Activated B cell treated with CpG ODN at 0.5 μM for 24 hours (primary cell): Measurements from ENCODE around the gene LCN2. TPM values are rescaled to one million over a fixed set of nuclear protein-coding genes. Genes with fewer than 3 reads are reported as not detected.

Experiments
- ATAC-seq: fragments of 200-7000 bp; cut with Tn5 transposase; one replicate; pipeline ENCODE4 v1.10.0; 2021; ENCODE audit warnings: low read depth, mild to moderate bottlenecking, moderate library complexity
- CTCF ChIA-PET: fragments of 350-600 bp; sonication (Branson Sonifier 250); formaldehyde crosslinking; loops from one replicate; lab custom pipeline; 2021; ENCODE audit warnings: antibody characterized with exemption; lab: Charles Lee
- POLR2A ChIA-PET: fragments of 350-600 bp; sonication (Branson Sonifier 250); formaldehyde crosslinking; loops from one replicate; lab custom pipeline; 2021; ENCODE audit warnings: antibody characterized with exemption; lab: Charles Lee
- DNase-seq: peaks from one replicate; pipeline ENCODE4 v3.0.0; 2022
- H3K27ac Mint-ChIP-seq: one replicate; pipeline ENCODE4 v1.8.0; 2020; ENCODE audit warnings: mixed read lengths
- H3K27me3 Mint-ChIP-seq: one replicate; pipeline ENCODE4 v1.8.0; 2021; ENCODE audit warnings: mixed read lengths
- H3K36me3 Mint-ChIP-seq: one replicate; pipeline ENCODE4 v1.8.0; 2021; ENCODE audit warnings: low read depth, mixed read lengths
- H3K4me1 Mint-ChIP-seq: one replicate; pipeline ENCODE4 v1.8.0; 2021; ENCODE audit warnings: mixed read lengths
- H3K4me3 Mint-ChIP-seq: one replicate; pipeline ENCODE4 v1.8.0; 2020; ENCODE audit warnings: mild to moderate bottlenecking, mixed read lengths
- H3K9me3 Mint-ChIP-seq: one replicate; pipeline ENCODE4 v1.8.0; 2020; ENCODE audit warnings: mixed read lengths
- intact Hi-C: fragments of 100-400 bp; cut with micrococcal nuclease; formaldehyde crosslinking; loops from one replicate; pipeline ENCODE4 v1.15.1; 2024
- total RNA-seq: library from RNA; stranded (reverse); gene quantifications from 2 replicates; pipeline ENCODE4 v1.2.3, GENCODE V29; 2022
- TF ChIP-seq, protein P1 (sequence below): fragments of 200-600 bp; IDR thresholded peaks from one replicate; pipeline ENCODE4 v1.8.0; 2022; ENCODE audit warnings: antibody characterized with exemption, mild to moderate bottlenecking

Gene LCN2
- total RNA-seq, 1 donor from 2014 or later, result not detected

- POLR2A ChIA-PET, result interaction anchor here (0.6 to 2.7 kb wide), 14 partner anchors 9 to 1192 kb away, joined by 3 to 20 read pairs (median 4); partner anchors contain the start of genes BBLN, ENDOG, LRSAM1 and NAIF1
- peak within 1 kb of the TSS; percentile 94 for H3K4me3 Mint-ChIP-seq
- H3K36me3 Mint-ChIP-seq, result peaks cover 29% of the 10 kb centered on the region
- ATAC-seq, result peak; percentile 89
- CTCF ChIA-PET, result no interaction called here
- no peaks in the 10 kb centered on the region for H3K27me3 Mint-ChIP-seq
- DNase-seq, result peak; percentile 85
- H3K4me1 Mint-ChIP-seq, result peaks cover 25% of the 10 kb centered on the region
- TF ChIP-seq, protein P1, sequence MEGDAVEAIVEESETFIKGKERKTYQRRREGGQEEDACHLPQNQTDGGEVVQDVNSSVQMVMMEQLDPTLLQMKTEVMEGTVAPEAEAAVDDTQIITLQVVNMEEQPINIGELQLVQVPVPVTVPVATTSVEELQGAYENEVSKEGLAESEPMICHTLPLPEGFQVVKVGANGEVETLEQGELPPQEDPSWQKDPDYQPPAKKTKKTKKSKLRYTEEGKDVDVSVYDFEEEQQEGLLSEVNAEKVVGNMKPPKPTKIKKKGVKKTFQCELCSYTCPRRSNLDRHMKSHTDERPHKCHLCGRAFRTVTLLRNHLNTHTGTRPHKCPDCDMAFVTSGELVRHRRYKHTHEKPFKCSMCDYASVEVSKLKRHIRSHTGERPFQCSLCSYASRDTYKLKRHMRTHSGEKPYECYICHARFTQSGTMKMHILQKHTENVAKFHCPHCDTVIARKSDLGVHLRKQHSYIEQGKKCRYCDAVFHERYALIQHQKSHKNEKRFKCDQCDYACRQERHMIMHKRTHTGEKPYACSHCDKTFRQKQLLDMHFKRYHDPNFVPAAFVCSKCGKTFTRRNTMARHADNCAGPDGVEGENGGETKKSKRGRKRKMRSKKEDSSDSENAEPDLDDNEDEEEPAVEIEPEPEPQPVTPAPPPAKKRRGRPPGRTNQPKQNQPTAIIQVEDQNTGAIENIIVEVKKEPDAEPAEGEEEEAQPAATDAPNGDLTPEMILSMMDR, result no peak
- no peaks in the 10 kb centered on the region for H3K9me3 Mint-ChIP-seq
- intact Hi-C loops, result loop anchor here (1.0 to 5.0 kb wide), 7 partner anchors 12 to 149 kb away; partner anchors contain the start of genes BBLN, COQ4, DNM1 and GOLGA2
- H3K27ac Mint-ChIP-seq, result peak within 1 kb of the TSS; percentile 92
These were observed 42.3 kb downstream of the LCN2 start, which contains the start of gene CIZ1 for GRCh38 chr9:128191406-128192046. TSS of gene CIZ1 (minus strand) at chr9:128191572. CDS start at chr9:128190857, 715 bp downstream.

DNA sequence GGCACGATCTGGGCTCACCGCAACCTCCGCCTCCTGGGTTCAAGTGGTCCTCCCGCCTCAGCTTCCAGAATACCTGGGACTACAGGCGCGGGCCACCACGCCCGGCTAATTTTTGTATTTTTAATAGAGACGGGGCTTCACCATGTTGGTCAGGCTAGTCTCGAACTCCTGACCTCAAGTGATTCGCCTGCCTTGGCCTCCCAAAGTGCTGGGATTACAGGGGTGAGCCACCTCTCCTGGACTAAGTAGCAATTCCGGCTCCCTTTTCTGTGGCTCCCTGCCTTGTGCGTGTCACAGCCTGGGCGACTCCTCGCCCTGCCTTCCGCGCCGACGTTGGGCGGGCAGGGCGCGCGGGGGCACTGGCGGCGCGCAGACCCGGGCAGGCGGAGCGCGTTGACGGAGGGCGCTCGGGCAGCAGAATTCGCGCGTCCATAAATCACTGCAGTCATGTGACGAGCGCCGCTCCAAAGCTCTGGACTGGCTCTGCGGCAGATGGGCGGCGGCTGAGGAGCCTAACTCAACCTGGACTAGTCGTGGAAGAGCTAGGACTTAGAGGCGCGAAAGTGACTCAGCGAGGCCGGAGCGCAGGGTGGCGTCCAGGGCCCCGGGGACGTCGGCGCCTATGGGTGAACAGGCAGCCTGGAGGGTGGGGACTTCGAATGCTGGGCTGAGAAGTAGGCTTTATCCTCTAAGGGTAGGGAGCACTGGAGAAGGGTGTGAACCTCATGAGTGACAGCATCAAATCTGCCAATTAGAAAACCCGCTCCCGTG lies 43.5 kb downstream of the LCN2 start:
- H3K9me3 Mint-ChIP-seq, result no peaks in the 10 kb centered on the region
- intact Hi-C loops, result loop anchor here (2.0 to 5.0 kb wide), 4 partner anchors 58 to 148 kb away; partner anchors contain the start of genes COQ4, GOLGA2, SLC27A4 and SWI5
- CTCF ChIA-PET, result interaction anchor here (1.1 to 1.3 kb wide), 2 partner anchors 31 to 148 kb away, joined by 3 to 4 read pairs; no protein-coding TSS in a partner anchor
- peaks cover 25% of the 10 kb centered on the region for H3K4me1 Mint-ChIP-seq
- POLR2A ChIA-PET, result interaction anchor here (0.7 to 1.0 kb wide), 3 partner anchors 10 to 1191 kb away, joined by 3 to 4 read pairs (median 4); no protein-coding TSS in a partner anchor
- peak overlapping the region; percentile 73 for H3K27ac Mint-ChIP-seq
- peak overlapping the region; percentile 79 for H3K4me3 Mint-ChIP-seq
- H3K27me3 Mint-ChIP-seq, result no peaks in the 10 kb centered on the region
- TF ChIP-seq, protein P1, result no peak
- peaks cover 19% of the 10 kb centered on the region for H3K36me3 Mint-ChIP-seq
- DNase-seq (peak; percentile 60), ATAC-seq (peak; percentile 63)

- CTCF ChIA-PET, result interaction anchor here (1.1 to 1.3 kb wide), 2 partner anchors 32 to 148 kb away, joined by 3 to 4 read pairs; no protein-coding TSS in a partner anchor
- Mint-ChIP-seq H3K36me3 (peaks cover 13% of the 10 kb centered on the region), H3K4me1 (peaks cover 22% of the 10 kb centered on the region), H3K27me3 (no peaks in the 10 kb centered on the region), H3K27ac (peak overlapping the region; percentile 73), H3K4me3 (no peak overlapping the region), H3K9me3 (no peaks in the 10 kb centered on the region)
- ATAC-seq, result no peak
- TF ChIP-seq, protein P1, result no peak
- DNase-seq, result no peak
- intact Hi-C loops, result loop anchor here (2.0 to 5.0 kb wide), 4 partner anchors 57 to 147 kb away; partner anchors contain the start of genes COQ4, GOLGA2, SLC27A4 and SWI5
- POLR2A ChIA-PET, result no interaction called here
These were observed 44.3 kb downstream of the LCN2 start for GRCh38 chr9:128193469-128194096.

GRCh38 chr9:128201441-128202369 lies 52.5 kb downstream of the LCN2 start:
- ChIA-PET POLR2A (no interaction called here), CTCF (interaction anchor here (1.8 kb wide), 1 partner anchor 11 kb away, joined by 7 read pairs; no protein-coding TSS in a partner anchor)
- Mint-ChIP-seq H3K4me3 (no peak overlapping the region), H3K4me1 (peaks cover 7% of the 10 kb centered on the region), H3K27ac (no peak overlapping the region), H3K27me3 (peaks cover 18% of the 10 kb centered on the region), H3K9me3 (no peaks in the 10 kb centered on the region), H3K36me3 (no peaks in the 10 kb centered on the region)
- ATAC-seq (no peak), DNase-seq (no peak)
- TF ChIP-seq, protein P1, result no peak
- intact Hi-C loops, result no loop called here
